SH-SY5Y (cell line): ENCODE results near the gene MEIOSIN.

ENCODE experiments used
- GATA2 ChIP-seq: IDR thresholded peaks from 2 replicates; pipeline ENCODE4 v1.6.1; 2011; ENCODE audit warnings: mild to moderate bottlenecking, low read depth, low read length
- GATA3 ChIP-seq: IDR thresholded peaks from 2 replicates; pipeline ENCODE4 v1.6.1; 2011; ENCODE audit warnings: low read depth, mild to moderate bottlenecking, low read length, moderate library complexity

DNA sequence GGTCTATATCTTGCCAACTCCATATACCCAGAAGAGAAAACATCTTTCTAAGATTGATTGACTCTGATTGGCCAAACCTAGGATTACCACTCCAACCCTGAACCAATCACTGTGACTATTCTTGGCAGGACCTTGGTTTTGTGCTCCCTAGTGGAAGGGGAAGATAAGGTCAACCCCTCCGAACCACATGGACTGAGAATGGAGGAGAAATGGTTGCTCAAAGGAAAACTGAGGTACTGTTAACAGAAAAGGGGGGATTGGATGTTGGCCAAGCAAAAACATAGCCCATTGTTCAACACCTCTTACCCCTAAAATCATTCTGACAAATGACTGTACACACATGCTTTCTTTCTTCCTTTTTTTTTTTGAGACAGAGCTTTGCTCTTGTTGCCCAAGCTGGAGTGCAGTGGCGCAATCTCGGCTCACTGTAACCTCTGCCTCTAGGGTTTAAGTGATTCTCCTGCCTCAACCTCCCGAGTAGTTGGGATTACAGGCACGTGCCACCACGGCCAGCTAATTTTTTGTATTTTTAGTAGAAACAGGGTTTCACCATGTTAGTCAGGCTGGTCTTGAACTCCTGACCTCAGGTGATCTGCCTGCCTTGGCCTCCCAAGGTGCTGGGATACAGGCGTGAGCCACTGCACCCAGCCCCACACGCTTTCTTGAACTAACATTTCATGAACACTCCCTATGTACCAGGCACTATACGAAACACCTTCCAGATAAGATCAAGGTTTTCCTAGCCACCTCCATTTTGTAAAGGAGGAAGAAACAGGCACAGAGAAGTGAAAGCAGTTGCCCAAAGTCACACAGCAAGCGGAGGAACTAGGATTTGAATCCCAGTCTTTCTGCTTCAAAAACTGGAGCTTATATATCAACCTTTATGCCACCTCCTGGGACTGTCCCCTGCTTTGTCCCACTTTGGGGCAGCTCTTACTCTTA lies 6.5 kb downstream of the MEIOSIN start:
- TF ChIP-seq GATA2 (no peak), GATA3 (no peak)
